ENCODE data around the gene PLEKHA8. TPM values are rescaled to one million over a fixed set of nuclear protein-coding genes. Genes with fewer than 3 reads are reported as not detected.
A peak's percentile ranks its signal among the peaks of the same experiment; 100 is the strongest.

Gene PLEKHA8
- total and polyA plus RNA-seq, 10 donors: 1.4 to 13.6 (median 8.4) TPM

DNA sequence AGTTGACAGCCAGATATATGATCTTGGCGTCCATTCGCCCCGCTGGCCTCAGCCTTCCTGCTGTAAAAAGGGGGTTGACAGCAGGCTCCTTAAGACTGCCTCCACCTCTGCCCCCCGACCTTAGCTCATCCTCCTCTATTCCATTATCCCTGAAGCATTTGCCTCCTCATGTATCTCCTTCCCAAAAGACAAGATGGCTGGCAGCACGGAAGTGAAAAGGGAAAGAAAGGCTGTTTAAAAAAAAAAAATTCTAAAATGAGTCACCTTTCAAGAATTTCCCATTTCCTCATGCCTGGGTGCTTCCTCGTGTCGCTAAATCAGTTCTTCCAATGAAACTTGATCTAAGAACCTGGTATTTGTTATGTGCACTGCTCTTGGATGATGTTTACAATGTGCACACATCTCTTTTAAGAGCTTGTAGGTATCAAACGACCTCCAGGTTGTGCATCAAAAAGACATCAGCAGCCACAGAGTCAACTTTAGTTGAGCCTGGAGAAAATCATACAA is 40.3 kb upstream of the PLEKHA8 start:
- Histone ChIP-seq H3K36me3 (no peaks in the 10 kb centered on the region), H3K4me3 (peak overlapping the region in 4 of 8 donors; percentile 70 to 89 (median 82)), H3K27me3 (replicated peaks in 1 of 7) (peaks cover 0 to 38% (median 17%) of the 10 kb centered on the region in 7 donors), H3K27ac (peak overlapping the region; percentile 17 to 88 (median 84)), H3K9me3 (peaks cover 1 to 11% (median 7%) of the 10 kb centered on the region in 8 donors), H3K4me1 (peaks cover 0 to 60% (median 25%) of the 10 kb centered on the region in 6 donors)
- peak; percentile 58 for DNase-seq
- TF ChIP-seq POLR2AphosphoS5 (IDR thresholded peaks at IDR 0.05): no peak
- TF ChIP-seq POLR2A (IDR thresholded peaks at IDR 0.05): no peak
- 46 to 63% (median 55%) methylated on average over 8 of the region's 8 CpGs for WGBS, 5 donors
- intact Hi-C loops (cut with DNase I; ENCODE audit: low total_unique reads): no loop called here

DNA sequence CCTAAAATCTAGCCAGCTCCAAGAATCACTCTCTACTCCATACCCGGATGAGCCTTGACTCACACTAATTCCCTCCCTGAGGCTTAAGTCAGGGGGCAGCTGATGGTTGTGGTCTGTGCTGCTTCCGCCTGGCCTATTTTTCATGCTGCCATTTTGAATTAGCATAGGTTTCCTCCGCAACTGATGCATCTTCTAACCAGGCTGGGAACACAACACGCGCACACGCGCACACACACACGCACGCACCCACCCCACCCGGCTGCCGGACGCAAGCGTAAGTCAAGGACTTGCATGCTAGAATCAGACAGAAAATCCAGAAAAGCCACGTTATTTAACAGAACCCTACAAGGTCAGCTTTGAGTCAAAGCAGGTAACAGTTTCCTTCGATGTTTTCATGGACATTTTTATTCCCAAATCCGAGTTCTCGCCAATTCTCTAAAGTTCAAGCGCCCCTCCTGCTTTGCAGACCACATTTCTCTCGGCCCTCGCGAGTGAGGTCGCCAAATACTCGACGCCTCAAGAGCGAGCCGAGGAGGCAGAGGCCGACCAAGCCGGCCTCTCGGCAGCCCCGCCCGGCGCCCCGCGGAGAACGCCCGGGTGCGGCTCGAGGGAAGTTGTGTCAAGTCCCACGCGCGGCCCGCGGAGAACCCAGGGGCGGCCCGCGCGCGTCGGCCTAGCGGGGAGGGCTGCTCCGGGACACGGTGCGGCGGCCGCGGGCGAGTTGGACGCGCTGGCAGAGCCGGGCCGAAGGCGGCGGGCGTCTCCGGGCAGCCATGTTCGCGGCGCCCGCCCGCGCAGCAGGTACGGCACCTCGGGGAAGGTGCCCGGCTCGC is 39.6 kb upstream of the PLEKHA8 start:
- no peaks in the 10 kb centered on the region for H3K36me3 ChIP-seq
- peaks cover 0 to 60% (median 25%) of the 10 kb centered on the region in 6 donors for H3K4me1 ChIP-seq
- peaks cover 7 to 19% (median 15%) of the 10 kb centered on the region in 8 donors for H3K9me3 ChIP-seq
- peaks cover 0 to 38% (median 17%) of the 10 kb centered on the region in 7 donors for H3K27me3 ChIP-seq (replicated peaks in 1 of 7)
- TF ChIP-seq, protein P1, sequence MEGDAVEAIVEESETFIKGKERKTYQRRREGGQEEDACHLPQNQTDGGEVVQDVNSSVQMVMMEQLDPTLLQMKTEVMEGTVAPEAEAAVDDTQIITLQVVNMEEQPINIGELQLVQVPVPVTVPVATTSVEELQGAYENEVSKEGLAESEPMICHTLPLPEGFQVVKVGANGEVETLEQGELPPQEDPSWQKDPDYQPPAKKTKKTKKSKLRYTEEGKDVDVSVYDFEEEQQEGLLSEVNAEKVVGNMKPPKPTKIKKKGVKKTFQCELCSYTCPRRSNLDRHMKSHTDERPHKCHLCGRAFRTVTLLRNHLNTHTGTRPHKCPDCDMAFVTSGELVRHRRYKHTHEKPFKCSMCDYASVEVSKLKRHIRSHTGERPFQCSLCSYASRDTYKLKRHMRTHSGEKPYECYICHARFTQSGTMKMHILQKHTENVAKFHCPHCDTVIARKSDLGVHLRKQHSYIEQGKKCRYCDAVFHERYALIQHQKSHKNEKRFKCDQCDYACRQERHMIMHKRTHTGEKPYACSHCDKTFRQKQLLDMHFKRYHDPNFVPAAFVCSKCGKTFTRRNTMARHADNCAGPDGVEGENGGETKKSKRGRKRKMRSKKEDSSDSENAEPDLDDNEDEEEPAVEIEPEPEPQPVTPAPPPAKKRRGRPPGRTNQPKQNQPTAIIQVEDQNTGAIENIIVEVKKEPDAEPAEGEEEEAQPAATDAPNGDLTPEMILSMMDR (IDR thresholded peaks at IDR 0.05 in 8 of 11, conservative IDR thresholded peaks at IDR 0.05 in 3 of 11): no peak
- TF ChIP-seq POLR2AphosphoS5 (IDR thresholded peaks at IDR 0.05): peak; percentile 54 to 75 (median 55)
- WGBS, 5 donors: 6 to 13% (median 9%) methylated on average over 41 to 75 of the region's 75 CpGs
- peak overlapping the region; percentile 75 to 88 (median 84) for H3K27ac ChIP-seq
- H3K4me3 ChIP-seq: peak overlapping the region; percentile 70 to 89 (median 80)
- intact Hi-C loops (cut with DNase I; ENCODE audit: low total_unique reads): no loop called here
- DNase-seq: peak; percentile 93

DNA sequence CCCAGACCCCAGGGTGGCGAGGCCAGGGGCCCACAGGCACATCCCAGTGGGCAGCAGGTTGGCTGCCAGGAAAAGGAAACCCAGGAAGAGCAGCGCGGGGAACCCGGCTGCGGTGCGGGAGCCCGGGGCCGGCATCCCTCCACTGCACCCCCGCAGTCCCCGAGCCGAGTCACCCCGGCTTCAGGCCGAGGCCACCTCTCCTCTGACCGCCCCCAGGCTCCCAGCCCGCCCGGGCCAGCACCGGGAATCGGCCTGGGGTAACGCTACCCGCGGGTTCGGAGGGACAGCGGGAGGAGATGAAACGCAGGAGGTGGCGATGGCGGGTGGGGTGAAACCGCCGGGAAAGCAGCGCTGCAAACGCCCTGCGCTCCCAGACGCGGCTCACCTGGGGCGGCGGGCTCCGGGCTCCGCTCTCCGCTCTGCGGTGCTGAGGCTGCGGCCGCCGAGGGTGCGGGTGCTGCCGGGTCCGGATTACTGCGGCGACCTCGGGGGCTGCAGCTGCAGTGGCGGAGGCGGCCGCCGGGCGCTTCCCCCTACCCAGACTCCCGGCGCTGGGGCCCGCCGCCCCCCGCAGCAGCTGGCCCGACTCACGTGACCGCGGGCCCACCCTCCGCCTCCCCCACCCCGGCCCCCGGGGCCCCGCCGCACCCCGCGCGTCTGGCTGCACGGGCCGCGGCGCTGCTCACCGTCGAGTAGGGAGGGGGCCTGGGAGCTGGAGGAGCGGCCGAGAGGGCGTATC is 38.8 kb upstream of the PLEKHA8 start, which contains the start of gene SCRN1:
Gene SCRN1 (minus strand): TSS at position 545 of the 739 bp plus-strand sequence. CDS start 20,734 bp downstream, outside the sequence.
- Histone ChIP-seq H3K27me3 (replicated peaks in 1 of 7) (peaks cover 0 to 38% (median 17%) of the 10 kb centered on the region in 7 donors), H3K9me3 (peaks cover 7 to 27% (median 23%) of the 10 kb centered on the region in 8 donors), H3K4me1 (peaks cover 0 to 59% (median 25%) of the 10 kb centered on the region in 6 donors), H3K4me3 (peak within 1 kb of the TSS; percentile 70 to 89 (median 80)), H3K27ac (peak within 1 kb of the TSS; percentile 75 to 88 (median 84)), H3K36me3 (no peaks in the 10 kb centered on the region)
- TF ChIP-seq, protein P1 (IDR thresholded peaks at IDR 0.05 in 8 of 11, conservative IDR thresholded peaks at IDR 0.05 in 3 of 11): peak in 2 of 11 experiments; percentile 16 to 25
- TF ChIP-seq POLR2AphosphoS5 (IDR thresholded peaks at IDR 0.05) (peak; percentile 10 to 70 (median 67)), POLR2A (IDR thresholded peaks at IDR 0.05) (no peak)
- 0 to 2% (median 1%) methylated on average over 18 to 79 of the region's 79 CpGs for WGBS, 5 donors
- intact Hi-C loops (cut with DNase I; ENCODE audit: low total_unique reads): no loop called here
- peak; percentile 88 for DNase-seq

DNA sequence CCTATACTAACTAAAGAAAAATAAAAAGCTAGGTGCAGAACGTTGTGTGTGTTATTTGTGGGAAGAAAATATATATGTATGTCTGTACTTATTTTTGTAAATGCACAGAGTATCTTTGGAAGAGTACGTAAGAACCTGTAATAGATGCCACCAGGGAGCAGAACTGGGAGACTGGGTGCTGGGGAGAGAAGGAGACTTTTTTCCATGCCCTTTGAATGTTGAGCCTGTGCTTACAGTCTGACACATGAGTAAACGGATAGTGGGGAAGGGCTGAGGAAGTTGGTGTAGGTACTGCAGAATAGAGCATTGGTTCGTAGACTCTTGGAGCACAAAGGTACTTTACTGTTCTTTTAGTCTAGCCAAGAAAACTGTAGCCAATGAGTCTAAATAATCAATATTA is 37.3 kb upstream of the PLEKHA8 start:
- peaks cover 0 to 44% (median 18%) of the 10 kb centered on the region in 6 donors for H3K4me1 ChIP-seq
- H3K27me3 ChIP-seq (replicated peaks in 1 of 7): peaks cover 0 to 38% (median 17%) of the 10 kb centered on the region in 7 donors
- no peaks in the 10 kb centered on the region for H3K36me3 ChIP-seq
- no peak for TF ChIP-seq POLR2AphosphoS5 (IDR thresholded peaks at IDR 0.05)
- TF ChIP-seq, protein P1 (IDR thresholded peaks at IDR 0.05 in 8 of 11, conservative IDR thresholded peaks at IDR 0.05 in 3 of 11): no peak
- TF ChIP-seq POLR2A (IDR thresholded peaks at IDR 0.05): no peak
- 82 to 89% (median 83%) methylated on average over 4 of the region's 4 CpGs for WGBS, 5 donors
- intact Hi-C loops (cut with DNase I; ENCODE audit: low total_unique reads): no loop called here
- peaks cover 7 to 36% (median 30%) of the 10 kb centered on the region in 8 donors for H3K9me3 ChIP-seq
- H3K4me3 ChIP-seq: no peak overlapping the region
- no peak overlapping the region for H3K27ac ChIP-seq
- DNase-seq: no peak
